ENCODE results near the gene ACTR5.

Gene ACTR5

DNA sequence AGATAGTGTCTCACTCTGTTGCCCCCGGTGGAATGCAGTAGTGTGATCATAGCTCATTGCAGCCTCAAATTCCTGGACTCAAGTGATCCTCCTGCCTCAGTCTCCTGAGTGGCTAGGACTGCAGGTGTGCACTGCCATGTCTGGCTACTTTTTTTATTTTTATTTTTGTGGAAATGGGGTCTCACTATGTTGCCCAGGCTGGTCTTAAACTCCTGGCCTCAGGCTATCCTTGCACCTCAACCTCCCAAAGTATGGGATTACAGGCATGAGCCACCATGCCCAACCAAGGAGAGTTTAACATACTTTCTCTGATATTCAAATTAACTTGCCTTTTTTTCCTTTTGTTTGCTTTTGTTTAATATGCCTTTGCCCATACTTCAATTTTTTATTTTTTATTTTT lies 10.4 kb upstream of the ACTR5 start:
- no peak overlapping the region for H3K4me3 ChIP-seq (ENCODE audit: low read depth, low read length)

GRCh38 chr20:38745757-38746156 lies 2.5 kb upstream of the ACTR5 start:
- in situ Hi-C loops (cut with HindIII; ENCODE audit: low pct_ligation_motif_present, low sequenced_read_pairs), result loop anchor here (25.0 kb wide), 1 partner anchor 108 kb away; no protein-coding TSS in a partner anchor
- Histone ChIP-seq H3K27ac (no peak overlapping the region), H3K27me3 (replicated peaks) (peaks cover 9% of the 10 kb centered on the region), H3K36me3 (replicated peaks) (peaks cover 2% of the 10 kb centered on the region), H3K4me3 (ENCODE audit: low read depth, low read length) (no peak overlapping the region)
- DNase-seq, result no peak
- TF ChIP-seq, protein P1, sequence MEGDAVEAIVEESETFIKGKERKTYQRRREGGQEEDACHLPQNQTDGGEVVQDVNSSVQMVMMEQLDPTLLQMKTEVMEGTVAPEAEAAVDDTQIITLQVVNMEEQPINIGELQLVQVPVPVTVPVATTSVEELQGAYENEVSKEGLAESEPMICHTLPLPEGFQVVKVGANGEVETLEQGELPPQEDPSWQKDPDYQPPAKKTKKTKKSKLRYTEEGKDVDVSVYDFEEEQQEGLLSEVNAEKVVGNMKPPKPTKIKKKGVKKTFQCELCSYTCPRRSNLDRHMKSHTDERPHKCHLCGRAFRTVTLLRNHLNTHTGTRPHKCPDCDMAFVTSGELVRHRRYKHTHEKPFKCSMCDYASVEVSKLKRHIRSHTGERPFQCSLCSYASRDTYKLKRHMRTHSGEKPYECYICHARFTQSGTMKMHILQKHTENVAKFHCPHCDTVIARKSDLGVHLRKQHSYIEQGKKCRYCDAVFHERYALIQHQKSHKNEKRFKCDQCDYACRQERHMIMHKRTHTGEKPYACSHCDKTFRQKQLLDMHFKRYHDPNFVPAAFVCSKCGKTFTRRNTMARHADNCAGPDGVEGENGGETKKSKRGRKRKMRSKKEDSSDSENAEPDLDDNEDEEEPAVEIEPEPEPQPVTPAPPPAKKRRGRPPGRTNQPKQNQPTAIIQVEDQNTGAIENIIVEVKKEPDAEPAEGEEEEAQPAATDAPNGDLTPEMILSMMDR (IDR thresholded peaks at IDR 0.05; ENCODE audit: low read depth, low read length, missing control alignments), result no peak

More for the DNA sequence above, 10.4 kb upstream of the ACTR5 start:
- no peak for DNase-seq
- in situ Hi-C loops (cut with HindIII; ENCODE audit: low pct_ligation_motif_present, low sequenced_read_pairs), result loop anchor here (25.0 kb wide), 1 partner anchor 101 kb away; no protein-coding TSS in a partner anchor
- no peaks in the 10 kb centered on the region for H3K36me3 ChIP-seq (replicated peaks)
- no peak overlapping the region for H3K27ac ChIP-seq
- TF ChIP-seq, protein P1 (IDR thresholded peaks at IDR 0.05; ENCODE audit: low read depth, low read length, missing control alignments), result no peak
- H3K27me3 ChIP-seq (replicated peaks), result peaks cover 12% of the 10 kb centered on the region

DNA sequence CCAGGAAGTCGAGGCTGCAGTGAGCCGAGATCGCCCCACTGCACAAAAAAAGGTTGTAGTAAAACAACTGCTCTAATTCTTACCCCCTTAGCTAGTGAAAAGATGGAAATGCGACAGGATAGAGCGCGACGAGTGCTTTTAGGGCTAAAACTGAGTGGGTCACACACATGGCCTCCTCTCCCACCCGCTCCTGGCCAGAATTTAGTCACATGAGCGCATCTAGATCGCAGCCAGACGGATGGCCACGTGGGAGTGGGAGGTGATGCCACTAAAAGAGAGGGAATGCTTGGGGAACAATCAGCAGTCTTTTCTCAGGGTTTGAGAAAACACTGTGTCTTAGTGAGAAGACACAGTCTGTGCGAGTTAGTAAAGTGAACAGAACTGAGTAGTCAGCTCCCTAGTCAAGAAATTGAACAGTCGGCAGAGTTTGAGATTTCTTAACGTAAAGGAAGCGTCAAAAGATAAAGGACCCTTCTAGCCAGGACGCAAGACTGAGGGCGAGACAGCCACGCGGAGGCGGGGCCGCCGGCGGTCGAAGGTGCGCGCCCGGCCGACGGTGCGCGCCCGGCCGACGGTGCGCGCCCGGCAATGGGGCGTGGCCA lies 664 bp upstream of the ACTR5 start:
- Histone ChIP-seq H3K4me3 (ENCODE audit: low read depth, low read length) (peak overlapping the region; percentile 40), H3K27me3 (replicated peaks) (no peaks in the 10 kb centered on the region), H3K27ac (no peak overlapping the region), H3K36me3 (replicated peaks) (peaks cover 2% of the 10 kb centered on the region)
- no peak for DNase-seq
- TF ChIP-seq, protein P1 (IDR thresholded peaks at IDR 0.05; ENCODE audit: low read depth, low read length, missing control alignments), result no peak
- in situ Hi-C loops (cut with HindIII; ENCODE audit: low pct_ligation_motif_present, low sequenced_read_pairs), result loop anchor here (25.0 kb wide), 1 partner anchor 110 kb away; no protein-coding TSS in a partner anchor

GRCh38 chr20:38748861-38749149 lies 545 bp downstream of the ACTR5 start:
- peak overlapping the region; percentile 80 for H3K27ac ChIP-seq
- in situ Hi-C loops (cut with HindIII; ENCODE audit: low pct_ligation_motif_present, low sequenced_read_pairs), result loop anchor here (25.0 kb wide), 1 partner anchor 112 kb away; no protein-coding TSS in a partner anchor
- H3K27me3 ChIP-seq (replicated peaks), result no peaks in the 10 kb centered on the region
- TF ChIP-seq, protein P1 (IDR thresholded peaks at IDR 0.05; ENCODE audit: low read depth, low read length, missing control alignments), result no peak
- H3K36me3 ChIP-seq (replicated peaks), result peaks cover 2% of the 10 kb centered on the region
- peak overlapping the region; percentile 91 for H3K4me3 ChIP-seq (ENCODE audit: low read depth, low read length)
- DNase-seq, result no peak

- peaks cover 17% of the 10 kb centered on the region for H3K36me3 ChIP-seq (replicated peaks)
- no peak overlapping the region for H3K4me3 ChIP-seq (ENCODE audit: low read depth, low read length)
- TF ChIP-seq, protein P1 (IDR thresholded peaks at IDR 0.05; ENCODE audit: low read depth, low read length, missing control alignments), result peak; percentile 62
- in situ Hi-C loops (cut with HindIII; ENCODE audit: low pct_ligation_motif_present, low sequenced_read_pairs), result no loop called here
- H3K27me3 ChIP-seq (replicated peaks), result no peaks in the 10 kb centered on the region
- DNase-seq, result peak; percentile 38
- H3K27ac ChIP-seq, result no peak overlapping the region
These were observed 3.2 kb downstream of the ACTR5 start for GRCh38 chr20:38751360-38751976.

Data from brain microvascular endothelial cell (primary cell).